DOHH2 (cell line): Measurements from ENCODE around the gene GALNTL6.

Source experiments
- H3F3A ChIP-seq: fragments of 200-600 bp; sonication (generic), shearing (Covaris generic); 2 replicates; pipeline ENCODE4 v1.6.0; 2016; ENCODE audit warnings: antibody characterized with exemption, mild to moderate bottlenecking; ENCODE audit not compliant: control insufficient read depth, insufficient read depth
- H3K27ac ChIP-seq: fragments of 200-600 bp; sonication (generic); 2 replicates; pipeline ENCODE4 v1.5.1; 2014; ENCODE audit warnings: low read depth, mild to moderate bottlenecking, low read length, moderate library complexity
- H3K27me3 ChIP-seq: fragments of 200-600 bp; sonication (generic); 2 replicates; pipeline ENCODE4 v1.6.1; 2014; ENCODE audit warnings: mild to moderate bottlenecking, low read length, mixed read lengths; ENCODE audit not compliant: control insufficient read depth
- H3K36me3 ChIP-seq: fragments of 200-600 bp; sonication (generic); 2 replicates; pipeline ENCODE4 v1.6.1; 2014; ENCODE audit warnings: mild to moderate bottlenecking, low read length, moderate library complexity, mixed read lengths; ENCODE audit not compliant: control insufficient read depth
- H3K4me1 ChIP-seq: fragments of 200-600 bp; sonication (generic); 2 replicates; pipeline ENCODE4 v1.6.1; 2014; ENCODE audit warnings: mild to moderate bottlenecking, low read length, mixed read lengths; ENCODE audit not compliant: control insufficient read depth
- H3K4me2 ChIP-seq: fragments of 200-600 bp; sonication (generic); 2 replicates; pipeline ENCODE4 v1.6.0; 2014; ENCODE audit warnings: mild to moderate bottlenecking, low read length, moderate library complexity
- H3K4me3 ChIP-seq: fragments of 200-600 bp; sonication (generic); 2 replicates; pipeline ENCODE4 v1.5.1; 2014; ENCODE audit warnings: mild to moderate bottlenecking, low read length, mixed read lengths
- H3K79me2 ChIP-seq: fragments of 200-600 bp; sonication (generic); 2 replicates; pipeline ENCODE4 v1.6.1; 2014; ENCODE audit warnings: mild to moderate bottlenecking, low read length, mixed read lengths; ENCODE audit not compliant: control insufficient read depth
- H3K9me2 ChIP-seq: fragments of 200-600 bp; sonication (generic); replicated peaks from 2 replicates; pipeline ENCODE4 v1.6.1; 2014; ENCODE audit warnings: mild to moderate bottlenecking, low read length, mixed read lengths; ENCODE audit not compliant: control insufficient read depth
- H3K9me3 ChIP-seq: fragments of 200-600 bp; sonication (generic); 2 replicates; pipeline ENCODE4 v1.6.1; 2014; ENCODE audit warnings: antibody characterized with exemption, low read length, mixed read lengths; ENCODE audit not compliant: control insufficient read depth, insufficient read depth
- H4K20me1 ChIP-seq: fragments of 200-600 bp; sonication (generic); 2 replicates; pipeline ENCODE4 v1.6.0; 2014; ENCODE audit warnings: low read depth, mild to moderate bottlenecking, antibody characterized with exemption, low read length, moderate library complexity; ENCODE audit not compliant: control insufficient read depth, insufficient read depth
- CTCF ChIP-seq: fragments of 200-600 bp; sonication (generic); IDR thresholded peaks from one replicate; pipeline ENCODE4 v1.5.1; 2014; ENCODE audit warnings: antibody characterized with exemption, mild to moderate bottlenecking, low read depth, low read length; ENCODE audit not compliant: poor library complexity, severe bottlenecking
- EZH2phosphoT487 ChIP-seq: fragments of 200-600 bp; sonication (generic); IDR thresholded peaks from 2 replicates; pipeline ENCODE4 v1.6.1; 2017; ENCODE audit warnings: borderline replicate concordance, mild to moderate bottlenecking, antibody characterized with exemption, low read length, moderate library complexity, mixed read lengths

GALNTL6 gene

GRCh38 chr4:172143605-172144314 lies 330.6 kb downstream of the GALNTL6 start:
- H3K27me3 ChIP-seq, result no peaks in the 10 kb centered on the region
- H3K4me2 ChIP-seq, result no peak overlapping the region
- H4K20me1 ChIP-seq, result no peaks in the 10 kb centered on the region
- TF ChIP-seq CTCF (no peak), EZH2phosphoT487 (no peak)
- no peak overlapping the region for H3K27ac ChIP-seq
- H3K9me3 ChIP-seq, result no peaks in the 10 kb centered on the region
- H3F3A ChIP-seq, result no peaks in the 10 kb centered on the region
- H3K9me2 ChIP-seq, result no peaks in the 10 kb centered on the region
- no peak overlapping the region for H3K4me3 ChIP-seq
- H3K4me1 ChIP-seq, result no peaks in the 10 kb centered on the region
- H3K36me3 ChIP-seq, result no peaks in the 10 kb centered on the region
- H3K79me2 ChIP-seq, result no peaks in the 10 kb centered on the region

GRCh38 chr4:172147687-172148086 lies 334.5 kb downstream of the GALNTL6 start:
- Histone ChIP-seq H3K36me3 (no peaks in the 10 kb centered on the region), H4K20me1 (no peaks in the 10 kb centered on the region), H3K4me1 (no peaks in the 10 kb centered on the region), H3K9me3 (no peaks in the 10 kb centered on the region), H3K79me2 (no peaks in the 10 kb centered on the region), H3F3A (no peaks in the 10 kb centered on the region), H3K4me2 (no peak overlapping the region), H3K9me2 (no peaks in the 10 kb centered on the region), H3K4me3 (no peak overlapping the region), H3K27me3 (no peaks in the 10 kb centered on the region), H3K27ac (no peak overlapping the region)
- TF ChIP-seq EZH2phosphoT487 (no peak), CTCF (no peak)

- H3K4me2 ChIP-seq, result no peak overlapping the region
- TF ChIP-seq CTCF (no peak), EZH2phosphoT487 (no peak)
Observed at GRCh38 chr4:172149329-172149728, 336.1 kb downstream of the GALNTL6 start.

More at GRCh38 chr4:172149329-172149728, 336.1 kb downstream of the GALNTL6 start:
- H3K36me3 ChIP-seq, result no peaks in the 10 kb centered on the region
- H3F3A ChIP-seq, result no peaks in the 10 kb centered on the region
- H3K4me1 ChIP-seq, result no peaks in the 10 kb centered on the region
- H3K79me2 ChIP-seq, result no peaks in the 10 kb centered on the region
- H3K9me2 ChIP-seq, result no peaks in the 10 kb centered on the region
- H4K20me1 ChIP-seq, result no peaks in the 10 kb centered on the region
- no peak overlapping the region for H3K27ac ChIP-seq
- H3K9me3 ChIP-seq, result no peaks in the 10 kb centered on the region
- no peaks in the 10 kb centered on the region for H3K27me3 ChIP-seq
- H3K4me3 ChIP-seq, result no peak overlapping the region
